Measurements from ENCODE around the gene AGR2. TPM values are rescaled to one million over a fixed set of nuclear protein-coding genes. Genes with fewer than 3 reads are reported as not detected.
A peak's percentile ranks its signal among the peaks of the same experiment; 100 is the strongest.

AGR2 gene
- total RNA-seq, 1 experiment from 2014 or later = 0.93 TPM

DNA sequence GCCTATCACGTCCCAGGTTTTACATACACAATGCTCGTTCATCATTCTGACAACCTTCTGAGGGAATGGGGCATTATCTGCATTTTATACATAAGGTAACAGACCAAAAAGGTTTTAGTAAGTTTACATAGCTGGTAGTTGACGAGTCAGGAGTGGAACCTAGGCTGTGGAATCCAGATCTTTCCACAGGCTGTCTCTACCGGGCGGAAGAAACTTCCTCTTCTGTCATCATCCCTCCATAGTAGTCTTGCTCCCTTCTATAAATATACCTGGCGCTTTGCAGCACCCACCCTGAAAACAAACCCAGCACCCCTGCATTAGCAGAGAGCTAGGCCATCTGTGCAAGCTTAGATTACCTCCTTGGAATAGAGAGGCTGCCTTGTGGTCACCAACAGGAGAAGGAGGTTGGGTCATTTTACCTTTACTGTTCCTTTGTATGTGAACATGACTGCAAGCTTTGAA lies 49.9 kb downstream of the AGR2 start:
- ATAC-seq (no peak), DNase-seq (ENCODE audit: low read depth, low spot score) (no peak)
- Histone ChIP-seq H3K4me3 (replicated peaks in 1 of 2; ENCODE audit: low read depth in 1 of 2, low read length in 2 of 2) (peak overlapping the region; percentile 75 to 80), H2AFZ (ENCODE audit: low read depth, low read length, poor library complexity, severe bottlenecking) (no peak overlapping the region), H3K27ac (ENCODE audit: low read depth, low read length) (no peak overlapping the region), H3K4me2 (ENCODE audit: low read length) (peak overlapping the region; percentile 94), H4K20me1 (ENCODE audit: insufficient read depth) (no peaks in the 10 kb centered on the region), H3K79me2 (ENCODE audit: insufficient read depth, low read length) (0 out of 2 replicates have a peak, but pooled peaks cover 7% of the 10 kb centered on the region), H3K9me3 (ENCODE audit: control insufficient read depth in 1 of 2, insufficient read depth in 1 of 2, low read depth in 1 of 2, low read length in 2 of 2) (no peaks in the 10 kb centered on the region), H3K9ac (ENCODE audit: low read length) (peak overlapping the region; percentile 64; the same call in 1 of the 2 replicates), H3K27me3 (ENCODE audit: insufficient read depth, low read length) (no peaks in the 10 kb centered on the region), H3K36me3 (ENCODE audit: control insufficient read depth in 1 of 2, insufficient read depth in 2 of 2, low read length in 2 of 2) (no peaks in the 10 kb centered on the region), H3K9me2 (ENCODE audit: insufficient read depth) (no peaks in the 10 kb centered on the region), H3K4me1 (ENCODE audit: control insufficient read depth in 1 of 2, insufficient read depth in 2 of 2, low read length in 2 of 2) (peaks cover 8 to 15% of the 10 kb centered on the region in 2 experiments; a peak in 3 of 4 replicates)
- ChIA-PET CTCF (no interaction called here), POLR2A (no interaction called here), RAD21 (ENCODE audit: low non-redundant PET in 1 of 2, low total read pairs in 2 of 2, uncharacterized antibody in 2 of 2, unreplicated experiment in 2 of 2) (no interaction called here)
- TSS peak; percentile 52 for BruUV-seq (replicated peaks)
- TF ChIP-seq JUND (IDR thresholded peaks at IDR 0.05) = no peak
- TF ChIP-seq CBX3 (IDR thresholded peaks at IDR 0.05; ENCODE audit: low read depth) = no peak
- TF ChIP-seq ZFX (IDR thresholded peaks at IDR 0.05) = no peak
- no peak for TF ChIP-seq POLR2AphosphoS5 (IDR thresholded peaks at IDR 0.05; ENCODE audit: low read depth, low read length)
- intact Hi-C loops (cut with micrococcal nuclease) = loop anchor here (5.0 kb wide), 1 partner anchor 108 kb away; the partner anchor contains the start of genes ANKMY2 and BZW2

- Histone ChIP-seq H3K9me3 (ENCODE audit: control insufficient read depth in 1 of 2, insufficient read depth in 1 of 2, low read depth in 1 of 2, low read length in 2 of 2) (no peaks in the 10 kb centered on the region), H3K9me2 (ENCODE audit: insufficient read depth) (no peaks in the 10 kb centered on the region), H3K27ac (ENCODE audit: low read depth, low read length) (peak overlapping the region; percentile 25; the same call in 1 of the 2 replicates), H3K36me3 (ENCODE audit: control insufficient read depth in 1 of 2, insufficient read depth in 2 of 2, low read length in 2 of 2) (no peaks in the 10 kb centered on the region), H4K20me1 (ENCODE audit: insufficient read depth) (no peaks in the 10 kb centered on the region), H3K27me3 (ENCODE audit: insufficient read depth, low read length) (no peaks in the 10 kb centered on the region), H3K4me2 (ENCODE audit: low read length) (peak overlapping the region; percentile 94), H3K9ac (ENCODE audit: low read length) (peak overlapping the region; percentile 64), H2AFZ (ENCODE audit: low read depth, low read length, poor library complexity, severe bottlenecking) (peak overlapping the region; percentile 56), H3K79me2 (ENCODE audit: insufficient read depth, low read length) (0 out of 2 replicates have a peak, but pooled peaks cover 7% of the 10 kb centered on the region), H3K4me1 (ENCODE audit: control insufficient read depth in 1 of 2, insufficient read depth in 2 of 2, low read length in 2 of 2) (peaks cover 8 to 15% of the 10 kb centered on the region in 2 experiments; a peak in 3 of 4 replicates), H3K4me3 (replicated peaks in 1 of 2; ENCODE audit: low read depth in 1 of 2, low read length in 2 of 2) (peak overlapping the region; percentile 75 to 80)
- intact Hi-C loops (cut with micrococcal nuclease) = loop anchor here (5.0 kb wide), 1 partner anchor 107 kb away; the partner anchor contains the start of genes ANKMY2 and BZW2
- DNase-seq (ENCODE audit: low read depth, low spot score) (no peak), ATAC-seq (peak; percentile 50)
- POLR2A ChIA-PET = no interaction called here
- TF ChIP-seq EZH2 (IDR thresholded peaks at IDR 0.05) (no peak), REST (IDR thresholded peaks at IDR 0.05; ENCODE audit: low read depth) (no peak)
- TF ChIP-seq, protein P1, sequence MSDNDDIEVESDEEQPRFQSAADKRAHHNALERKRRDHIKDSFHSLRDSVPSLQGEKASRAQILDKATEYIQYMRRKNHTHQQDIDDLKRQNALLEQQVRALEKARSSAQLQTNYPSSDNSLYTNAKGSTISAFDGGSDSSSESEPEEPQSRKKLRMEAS (IDR thresholded peaks at IDR 0.05) = peak; percentile 54; the same call in 1 of the 2 replicates
- CTCF ChIA-PET = no interaction called here
- no TSS peak for BruUV-seq (replicated peaks)
- RAD21 ChIA-PET (ENCODE audit: low non-redundant PET in 1 of 2, low total read pairs in 2 of 2, uncharacterized antibody in 2 of 2, unreplicated experiment in 2 of 2) = no interaction called here
Measured at GRCh38 chr7:16753932-16754855, 50.6 kb downstream of the AGR2 start.
